Testis (tissue), 2 donors: ENCODE results near the gene EDEM3.

Source experiments
- CTCF ChIP-seq, 3 experiments: fragments of 450-650 bp in 2 of 3; fragments of 200-600 bp in 1 of 3; sonication (generic) in 1 of 3; IDR thresholded peaks; one replicate each; pipeline ENCODE4 v1.5.1; 2016 to 2019; ENCODE audit warnings: antibody characterized with exemption in 3 of 3, mild to moderate bottlenecking in 2 of 3, moderate library complexity in 1 of 3
- POLR2A ChIP-seq: fragments of 450-650 bp; IDR thresholded peaks from one replicate; pipeline ENCODE4 v1.6.1; 2017; ENCODE audit warnings: antibody characterized with exemption, mild to moderate bottlenecking, moderate library complexity

- TF ChIP-seq CTCF (IDR thresholded peaks at IDR 0.05) (no peak), POLR2A (no peak)
These were observed 15.7 kb upstream of the EDEM3 start for GRCh38 chr1:184770181-184770979.
